Measurements from ENCODE around the gene PPP3CA. TPM values are rescaled to one million over a fixed set of nuclear protein-coding genes. Genes with fewer than 3 reads are reported as not detected.
A peak's percentile ranks its signal among the peaks of the same experiment; 100 is the strongest.
"Not testable (repeated sequence)": the region's sequence is repeated elsewhere in the genome, so short reads cannot be mapped to it uniquely, and the experiment has no call there.

The PPP3CA gene
- total RNA-seq, 2 donors from 2014 or later, result 42.6 to 50.2 TPM

- Mint-ChIP-seq H3K36me3 (no peaks in the 10 kb centered on the region), H3K27me3 (no peaks in the 10 kb centered on the region), H3K27ac (no peak overlapping the region), H3K4me3 (no peak overlapping the region), H3K4me1 (ENCODE audit: low read depth in 2 of 2) (peaks cover 18 to 34% of the 10 kb centered on the region in 2 donors), H3K9me3 (no peaks in the 10 kb centered on the region)
- DNase-seq (ENCODE audit: low spot score), result no peak
- ATAC-seq, result no peak
Observed at GRCh38 chr4:101244349-101244748, 103.0 kb downstream of the PPP3CA start.

- Mint-ChIP-seq H3K9me3 (no peaks in the 10 kb centered on the region), H3K36me3 (no peaks in the 10 kb centered on the region), H3K4me3 (no peak overlapping the region), H3K4me1 (ENCODE audit: low read depth in 2 of 2) (peaks cover 27 to 48% of the 10 kb centered on the region in 2 donors), H3K27me3 (no peaks in the 10 kb centered on the region), H3K27ac (no peak overlapping the region)
- ATAC-seq (no peak), DNase-seq (ENCODE audit: low spot score) (no peak)
Observed at GRCh38 chr4:101242441-101242840, 104.9 kb downstream of the PPP3CA start.

- Mint-ChIP-seq H3K4me3 (no peak overlapping the region), H3K4me1 (ENCODE audit: low read depth in 2 of 2) (peaks cover 32 to 45% of the 10 kb centered on the region in 2 donors), H3K27me3 (no peaks in the 10 kb centered on the region), H3K9me3 (no peaks in the 10 kb centered on the region), H3K27ac (no peak overlapping the region), H3K36me3 (no peaks in the 10 kb centered on the region)
- ATAC-seq (no peak), DNase-seq (ENCODE audit: low spot score) (no peak)
Observed at GRCh38 chr4:101240099-101240498, 107.2 kb downstream of the PPP3CA start.

- peaks cover 32 to 43% of the 10 kb centered on the region in 2 donors for H3K4me1 Mint-ChIP-seq (ENCODE audit: low read depth in 2 of 2)
Observed at GRCh38 chr4:101239665-101240064, 107.7 kb downstream of the PPP3CA start.

GRCh38 chr4:101238706-101239105 is 108.6 kb downstream of the PPP3CA start:
- Mint-ChIP-seq H3K27ac (no peak overlapping the region), H3K4me3 (no peak overlapping the region), H3K4me1 (ENCODE audit: low read depth in 2 of 2) (peaks cover 31 to 44% of the 10 kb centered on the region in 2 donors), H3K27me3 (no peaks in the 10 kb centered on the region), H3K36me3 (no peaks in the 10 kb centered on the region), H3K9me3 (no peaks in the 10 kb centered on the region)
- ATAC-seq (no peak), DNase-seq (ENCODE audit: low spot score) (no peak)

More at GRCh38 chr4:101239665-101240064, 107.7 kb downstream of the PPP3CA start:
- ATAC-seq (no peak), DNase-seq (ENCODE audit: low spot score) (no peak)
- Mint-ChIP-seq H3K27ac (no peak overlapping the region), H3K36me3 (no peaks in the 10 kb centered on the region), H3K4me3 (no peak overlapping the region), H3K9me3 (no peaks in the 10 kb centered on the region), H3K27me3 (no peaks in the 10 kb centered on the region)

GRCh38 chr4:101237773-101238172 is 109.6 kb downstream of the PPP3CA start:
- peaks cover 32 to 41% of the 10 kb centered on the region in 2 donors for H3K4me1 Mint-ChIP-seq (ENCODE audit: low read depth in 2 of 2)
- H3K9me3 Mint-ChIP-seq, result no peaks in the 10 kb centered on the region
- no peaks in the 10 kb centered on the region for H3K36me3 Mint-ChIP-seq
- ATAC-seq (no peak), DNase-seq (ENCODE audit: low spot score) (no peak)
- H3K27me3 Mint-ChIP-seq, result no peaks in the 10 kb centered on the region
- no peak overlapping the region for H3K4me3 Mint-ChIP-seq
- no peak overlapping the region for H3K27ac Mint-ChIP-seq

DNA sequence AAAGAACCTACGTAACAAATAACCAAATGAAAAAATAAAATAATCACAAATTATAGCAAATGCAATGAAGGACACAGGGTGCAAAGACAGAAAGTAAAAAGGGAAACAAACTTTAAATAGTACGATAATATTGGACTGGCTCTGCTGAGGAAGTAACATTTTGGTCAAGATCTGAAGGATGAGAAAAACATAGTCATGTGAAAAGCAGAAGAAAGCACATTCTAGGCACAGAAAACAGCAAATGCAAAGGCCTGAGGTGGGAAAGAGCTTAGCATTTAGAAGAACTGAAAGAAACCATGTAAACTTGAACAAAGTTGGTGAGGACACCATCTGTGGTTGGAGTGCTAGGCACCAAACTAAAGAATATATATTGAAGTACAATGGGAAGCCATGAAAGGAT is 111.2 kb downstream of the PPP3CA start:
- Mint-ChIP-seq H3K27me3 (no peaks in the 10 kb centered on the region), H3K9me3 (no peaks in the 10 kb centered on the region), H3K4me1 (ENCODE audit: low read depth in 2 of 2) (peaks cover 41 to 43% of the 10 kb centered on the region in 2 donors), H3K36me3 (no peaks in the 10 kb centered on the region), H3K27ac (no peak overlapping the region), H3K4me3 (no peak overlapping the region)
- ATAC-seq (no peak), DNase-seq (ENCODE audit: low spot score) (no peak)

- H3K27ac Mint-ChIP-seq; H3K27me3 Mint-ChIP-seq; H3K9me3 Mint-ChIP-seq; H3K4me3 Mint-ChIP-seq; H3K36me3 Mint-ChIP-seq; DNase-seq (ENCODE audit: low spot score); ATAC-seq: not testable (repeated sequence)
- peaks cover 47% of the 10 kb centered on the region in 2 donors for H3K4me1 Mint-ChIP-seq (ENCODE audit: low read depth in 2 of 2)
Observed at GRCh38 chr4:101234141-101234540, 113.2 kb downstream of the PPP3CA start.

DNA sequence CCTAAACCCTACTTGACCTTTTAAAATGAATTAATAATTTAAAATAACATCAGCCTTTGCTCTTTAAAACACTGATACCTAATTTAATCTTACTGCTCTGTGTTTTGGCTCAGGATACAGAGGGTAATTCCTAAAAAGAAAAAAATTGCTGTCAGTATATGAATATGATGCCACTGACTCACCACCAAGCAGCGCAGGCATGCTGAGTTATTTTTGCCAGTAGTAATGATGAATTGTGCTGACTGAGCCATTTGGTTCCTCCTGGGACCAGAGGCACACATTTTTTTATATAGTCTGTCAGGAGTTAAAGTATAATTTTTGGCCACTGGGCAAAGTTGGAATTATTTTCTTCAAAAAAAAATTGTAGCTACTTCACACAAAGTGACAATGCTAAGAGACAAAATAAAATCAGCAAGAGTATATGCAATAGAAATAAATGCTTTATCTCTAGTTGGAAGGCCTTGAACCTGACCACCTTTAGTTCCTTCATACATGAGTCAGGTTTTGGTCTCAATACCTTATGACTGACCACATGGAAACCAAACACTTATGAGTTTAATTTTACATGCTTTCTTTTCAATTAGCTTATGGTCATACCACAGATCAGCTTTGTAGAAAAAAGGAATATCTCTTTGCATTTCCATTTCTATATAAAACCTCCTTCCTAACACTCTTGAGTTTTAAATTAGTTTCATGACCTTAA is 115.1 kb downstream of the PPP3CA start:
- Mint-ChIP-seq H3K27ac (peak overlapping the region in 1 of 2 donors; percentile 73), H3K9me3 (no peaks in the 10 kb centered on the region), H3K4me3 (no peak overlapping the region), H3K27me3 (no peaks in the 10 kb centered on the region), H3K4me1 (ENCODE audit: low read depth in 2 of 2) (peaks cover 37 to 41% of the 10 kb centered on the region in 2 donors), H3K36me3 (no peaks in the 10 kb centered on the region)
- DNase-seq (ENCODE audit: low spot score) (no peak), ATAC-seq (peak; percentile 36 to 62)

DNA sequence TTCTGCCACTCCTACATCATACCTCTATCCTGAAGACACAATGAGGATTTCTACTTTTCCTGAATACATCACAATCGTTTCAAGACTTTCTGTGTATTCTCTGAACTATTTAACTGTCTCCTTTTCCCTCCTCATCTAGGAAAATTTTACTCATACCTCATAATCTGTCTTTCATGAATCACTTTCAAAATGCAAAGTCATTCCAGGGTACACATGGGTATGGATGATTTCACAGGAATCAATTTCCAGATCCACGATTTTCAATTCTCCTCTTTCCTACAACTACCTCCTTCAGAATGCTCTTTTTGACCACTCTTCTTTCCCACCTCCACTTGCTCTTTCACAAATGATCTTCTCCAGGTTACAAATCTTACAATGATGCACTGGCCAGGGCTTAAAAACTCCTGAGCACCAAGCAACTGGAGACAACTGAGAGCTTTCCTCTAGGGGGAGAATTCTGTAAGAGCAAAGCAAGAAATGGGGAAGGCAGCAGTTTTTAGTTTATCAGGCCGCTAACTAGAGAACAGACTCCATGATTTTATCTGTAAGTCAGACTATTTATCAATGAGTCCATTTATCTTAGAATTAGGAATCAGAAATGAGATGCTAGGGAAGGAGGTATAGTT is 116.4 kb downstream of the PPP3CA start:
- Mint-ChIP-seq H3K4me1 (ENCODE audit: low read depth in 2 of 2) (peaks cover 41 to 44% of the 10 kb centered on the region in 2 donors), H3K27me3 (no peaks in the 10 kb centered on the region), H3K4me3 (no peak overlapping the region), H3K9me3 (no peaks in the 10 kb centered on the region), H3K36me3 (no peaks in the 10 kb centered on the region), H3K27ac (peak overlapping the region in 1 of 2 donors; percentile 26)
- DNase-seq (ENCODE audit: low spot score) (no peak), ATAC-seq (no peak)

DNA sequence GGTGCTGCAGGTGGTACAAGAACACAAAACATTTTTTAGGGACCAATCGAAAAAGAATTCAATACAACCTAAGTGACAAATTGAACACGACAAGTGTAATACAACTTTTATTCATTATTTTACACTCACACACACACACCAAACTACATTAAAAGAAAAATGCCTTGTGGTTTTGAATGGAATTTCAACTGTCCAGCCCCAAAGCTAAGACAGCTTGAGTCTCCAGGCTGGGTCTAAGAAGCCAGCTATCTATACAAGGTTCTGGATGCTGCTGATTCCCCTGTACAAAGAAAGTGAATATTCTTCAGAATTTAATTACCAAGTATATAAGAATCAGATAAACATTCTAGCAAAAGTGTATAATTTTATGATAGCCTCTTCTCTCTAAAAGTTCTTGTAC is 118.2 kb downstream of the PPP3CA start:
- H3K4me1 Mint-ChIP-seq (ENCODE audit: low read depth in 2 of 2), result peaks cover 44 to 53% of the 10 kb centered on the region in 2 donors
- no peaks in the 10 kb centered on the region for H3K36me3 Mint-ChIP-seq
- ATAC-seq, result no peak

DNA sequence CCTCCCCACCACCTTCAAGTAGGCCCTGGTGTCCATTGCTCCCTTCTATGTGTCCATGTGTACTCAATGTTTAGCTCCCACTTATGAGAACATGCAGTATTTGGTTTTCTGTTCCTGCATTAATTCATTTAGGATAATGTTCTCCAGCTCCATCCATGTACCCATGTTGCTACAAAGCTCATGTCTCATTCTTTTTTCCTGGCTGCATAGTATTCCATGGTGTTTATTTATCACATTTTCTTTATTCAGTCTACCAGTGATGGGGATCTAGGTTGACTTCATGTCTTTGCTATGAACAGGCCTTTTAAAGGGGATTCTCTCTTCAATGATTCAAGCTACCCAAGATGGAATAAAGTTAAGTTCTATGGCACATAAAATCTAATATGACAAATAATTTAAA is 119.6 kb downstream of the PPP3CA start:
- Mint-ChIP-seq H3K27ac (peak overlapping the region in 1 of 2 donors; percentile 31), H3K36me3 (no peaks in the 10 kb centered on the region), H3K27me3 (no peaks in the 10 kb centered on the region), H3K4me1 (ENCODE audit: low read depth in 2 of 2) (peaks cover 49 to 58% of the 10 kb centered on the region in 2 donors), H3K4me3 (no peak overlapping the region), H3K9me3 (no peaks in the 10 kb centered on the region)
- DNase-seq (ENCODE audit: low spot score) (no peak), ATAC-seq (no peak)

More for the DNA sequence above, 118.2 kb downstream of the PPP3CA start:
- H3K9me3 Mint-ChIP-seq, result no peaks in the 10 kb centered on the region
- no peak overlapping the region for H3K4me3 Mint-ChIP-seq
- H3K27me3 Mint-ChIP-seq, result no peaks in the 10 kb centered on the region
- no peak for DNase-seq (ENCODE audit: low spot score)
- no peak overlapping the region for H3K27ac Mint-ChIP-seq

DNA sequence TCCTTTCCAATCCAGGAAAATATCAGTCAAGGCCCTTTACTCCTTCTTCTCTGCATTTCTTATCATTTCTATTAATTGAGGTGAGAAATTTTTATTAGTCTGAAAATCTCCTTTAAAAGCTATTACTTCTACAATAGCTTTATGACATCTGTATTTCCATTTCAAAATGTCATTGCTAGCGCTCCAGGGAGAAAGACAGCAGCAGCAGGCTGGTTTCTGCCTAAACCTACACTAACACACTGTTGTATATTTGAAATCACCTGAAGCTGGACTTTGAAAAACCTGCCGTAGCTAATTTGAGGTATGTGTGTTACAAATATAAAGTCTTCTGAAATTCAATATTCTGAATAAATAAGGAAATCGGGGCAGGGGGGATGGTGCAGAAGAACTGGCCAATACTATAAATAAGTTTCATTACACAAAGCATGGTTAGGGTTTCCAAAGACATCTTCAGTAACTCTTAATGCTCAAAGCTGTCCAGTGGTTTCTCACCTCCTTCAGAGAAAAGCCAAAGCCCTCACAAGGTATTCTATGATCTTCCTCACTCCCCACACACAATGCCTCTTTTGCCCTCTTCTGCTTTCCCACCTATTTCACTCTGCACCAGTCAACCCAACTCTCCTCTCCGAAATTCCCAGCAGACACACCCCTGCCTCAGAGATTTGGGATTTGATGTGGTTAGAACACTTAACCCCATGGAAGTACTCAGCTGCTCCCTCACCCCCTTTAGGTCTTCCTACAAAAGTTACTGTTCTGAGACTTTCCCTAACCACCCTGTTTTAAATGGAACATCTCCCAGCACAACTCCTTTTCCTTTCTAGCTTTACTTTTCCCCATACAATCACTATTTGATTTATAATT is 122.7 kb downstream of the PPP3CA start:
- ATAC-seq (peak; percentile 61 to 73), DNase-seq (ENCODE audit: low spot score) (no peak)
- H3K36me3 Mint-ChIP-seq, result no peaks in the 10 kb centered on the region
- H3K27ac Mint-ChIP-seq, result peak overlapping the region; percentile 5 to 34
- no peaks in the 10 kb centered on the region for H3K27me3 Mint-ChIP-seq
- no peaks in the 10 kb centered on the region for H3K9me3 Mint-ChIP-seq
- H3K4me3 Mint-ChIP-seq, result peak overlapping the region; percentile 67
- peaks cover 41 to 44% of the 10 kb centered on the region in 2 donors for H3K4me1 Mint-ChIP-seq (ENCODE audit: low read depth in 2 of 2)

All from natural killer cell treated with Interleukin-12 subunit alpha and Interleukin-12 subunit beta and Interleukin-15 and Interleukin-18, amount 100 ng/mL, for 72 hours (primary cell).